Testis (tissue), 2 donors: ENCODE measurements around the gene AGAP1.

Experiments
- CTCF ChIP-seq, 3 experiments: fragments of 450-650 bp in 2 of 3; fragments of 200-600 bp in 1 of 3; sonication (generic) in 1 of 3; IDR thresholded peaks; one replicate each; pipeline ENCODE4 v1.5.1; 2016 to 2019; ENCODE audit warnings: antibody characterized with exemption in 3 of 3, mild to moderate bottlenecking in 2 of 3, moderate library complexity in 1 of 3
- POLR2A ChIP-seq: fragments of 450-650 bp; IDR thresholded peaks from one replicate; pipeline ENCODE4 v1.6.1; 2017; ENCODE audit warnings: antibody characterized with exemption, mild to moderate bottlenecking, moderate library complexity

- TF ChIP-seq CTCF (IDR thresholded peaks at IDR 0.05) = no peak
- TF ChIP-seq POLR2A = no peak
Observed at GRCh38 chr2:236171680-236172254, 677.9 kb downstream of the AGAP1 start.
